Measurements from ENCODE around the gene ATP8B3. TPM values are rescaled to one million over a fixed set of nuclear protein-coding genes. Genes with fewer than 3 reads are reported as not detected.

ATP8B3 gene
- total and polyA plus RNA-seq, 9 of the 15 experiments (the other 6 are each of a cell fraction or from before 2014, with no cell fraction given): 1.2 to 12.3 (median 3.8) TPM

GRCh38 chr19:1767464-1767933, 44.6 kb downstream of the ATP8B3 start (continued):
- TF ChIP-seq JUND (IDR thresholded peaks at IDR 0.05; ENCODE audit: borderline replicate concordance, low read depth, low read length) (no peak), JUND (tag; IDR thresholded peaks at IDR 0.05; ENCODE audit: borderline replicate concordance, low read depth, low read length) (peak; percentile 33; the same call in 1 of the 3 replicates), MTA3 (IDR thresholded peaks at IDR 0.05; ENCODE audit: borderline replicate concordance) (0 out of 2 replicates have a peak, but pooled peaks have one; percentile 16), MYC (IDR thresholded peaks at IDR 0.05; ENCODE audit: low read depth, low read length) (peak; percentile 59; the same call in 1 of the 2 replicates), MYC (CRISPR knock-in tag; IDR thresholded peaks at IDR 0.05; ENCODE audit: borderline replicate concordance, low read depth) (no peak), RCOR1 (IDR thresholded peaks at IDR 0.05; ENCODE audit: borderline replicate concordance in 1 of 2, low read depth in 2 of 2, low read length in 2 of 2) (0 out of 4 replicates have a peak, but pooled peaks of 1 of the 2 experiments have one; percentile 5), SMARCA4 (IDR thresholded peaks at IDR 0.05) (no peak), HNRNPH1 (optimal IDR thresholded peaks at IDR 0.05; ENCODE audit: low read depth, low read length) (no peak), BRD9 (IDR thresholded peaks at IDR 0.05; ENCODE audit: low read depth, partially characterized antibody) (peak; percentile 95), KAT2B (IDR thresholded peaks at IDR 0.05; ENCODE audit: low read depth, low read length) (no peak), CHD2 (IDR thresholded peaks at IDR 0.05; ENCODE audit: low read depth, low read length) (no peak), MNT (conservative IDR thresholded peaks at IDR 0.05) (peak; percentile 33 to 51; a peak in 1 of 4 replicates), TBP (optimal IDR thresholded peaks at IDR 0.05; ENCODE audit: low read depth, low read length) (no peak), CREM (IDR thresholded peaks at IDR 0.05; ENCODE audit: low read depth) (peak; percentile 32; the same call in 1 of the 2 replicates), PHTF2 (CRISPR knock-in tag; IDR thresholded peaks at IDR 0.05) (no peak), ZNF644 (tag; IDR thresholded peaks at IDR 0.05; ENCODE audit: low read depth) (no peak), REST (IDR thresholded peaks at IDR 0.05; ENCODE audit: borderline replicate concordance) (peak; percentile 91), REST (CRISPR knock-in tag; IDR thresholded peaks at IDR 0.05; ENCODE audit: low read depth) (no peak), ETS1 (conservative IDR thresholded peaks at IDR 0.05; ENCODE audit: control insufficient read depth, low read depth, low read length) (no peak)
